ENCODE data around the gene SPTBN1.

SPTBN1 gene

DNA sequence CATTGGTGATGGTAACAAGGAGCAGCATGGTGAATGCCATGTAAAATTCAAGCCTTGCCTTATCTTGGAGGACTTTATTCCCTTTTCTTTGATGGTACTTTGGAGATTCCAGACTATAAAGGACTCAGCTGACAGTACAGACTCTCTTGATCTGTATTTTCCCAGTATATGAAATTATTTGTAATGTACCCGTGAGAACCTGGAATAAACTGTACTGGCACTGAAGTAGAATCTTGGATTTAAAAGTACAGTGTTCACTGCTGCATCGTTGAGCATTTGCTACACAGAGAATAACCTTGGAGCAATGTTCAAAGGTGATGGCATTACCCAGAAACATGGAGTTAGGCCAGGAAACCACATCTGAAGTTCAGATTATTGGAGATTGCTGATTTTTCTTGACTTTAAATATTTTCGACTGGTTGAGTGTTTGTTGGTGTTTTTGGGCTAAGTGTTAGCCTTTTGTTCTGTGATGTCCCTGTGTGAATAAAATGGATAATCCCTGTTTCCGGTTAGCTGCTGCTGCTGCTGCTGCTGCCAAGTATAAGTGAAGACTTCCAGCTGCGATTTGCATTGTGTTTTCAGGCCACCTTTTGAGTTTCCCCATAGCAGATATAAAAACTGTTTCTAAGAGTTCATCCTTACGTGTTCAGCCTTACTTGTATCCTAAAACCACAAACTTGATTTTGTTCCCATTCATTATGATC is 122.0 kb downstream of the SPTBN1 start:
- FAIRE-seq, result no peak

DNA sequence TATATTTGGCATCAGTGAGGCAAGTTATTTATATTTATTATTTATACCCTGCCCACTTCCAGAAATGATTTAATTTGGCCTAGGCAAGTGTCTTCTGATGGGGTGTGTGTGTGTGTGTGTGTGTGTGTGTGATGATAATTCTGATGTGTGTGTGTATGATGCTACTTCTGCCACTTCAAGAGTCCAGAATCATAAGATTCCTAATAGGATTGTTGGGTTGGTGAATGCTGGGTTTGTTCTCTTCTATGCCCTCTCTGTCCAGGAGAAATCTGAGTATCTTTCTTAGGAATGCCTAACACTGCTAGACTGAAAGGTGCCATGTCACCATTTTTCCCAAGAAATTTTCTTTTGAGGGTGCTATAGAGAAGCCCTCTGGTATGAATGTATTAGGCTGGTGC is 122.5 kb downstream of the SPTBN1 start:
- no peak for FAIRE-seq

DNA sequence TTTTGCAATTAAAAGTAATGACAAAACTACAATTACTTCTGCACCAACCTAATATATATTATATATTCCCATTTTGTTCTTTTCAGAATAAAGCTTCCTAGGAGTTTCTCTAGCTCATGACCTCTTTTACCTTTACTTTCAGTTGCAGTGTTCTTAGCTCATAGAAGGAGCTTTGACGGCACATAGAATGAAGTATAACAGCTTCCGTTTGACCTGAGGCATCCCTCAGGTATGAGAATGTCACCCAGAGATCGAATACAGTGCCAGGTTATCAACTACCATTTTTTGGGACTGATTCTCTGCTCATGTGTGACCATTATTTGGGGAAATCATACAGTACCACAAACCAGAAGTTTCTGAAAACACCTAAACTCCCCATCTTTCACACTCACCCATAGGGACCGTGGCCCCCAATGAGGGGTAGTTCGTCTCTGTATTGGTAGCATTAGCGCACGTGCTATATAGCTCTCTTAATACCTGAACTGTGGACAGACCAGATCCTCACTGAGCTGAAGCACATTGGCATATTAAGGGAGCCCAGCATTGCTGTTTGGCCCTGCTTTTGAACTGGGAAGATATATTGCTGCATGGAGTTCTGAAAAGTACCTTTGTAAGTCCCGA is 123.0 kb downstream of the SPTBN1 start:
- no peak for FAIRE-seq

DNA sequence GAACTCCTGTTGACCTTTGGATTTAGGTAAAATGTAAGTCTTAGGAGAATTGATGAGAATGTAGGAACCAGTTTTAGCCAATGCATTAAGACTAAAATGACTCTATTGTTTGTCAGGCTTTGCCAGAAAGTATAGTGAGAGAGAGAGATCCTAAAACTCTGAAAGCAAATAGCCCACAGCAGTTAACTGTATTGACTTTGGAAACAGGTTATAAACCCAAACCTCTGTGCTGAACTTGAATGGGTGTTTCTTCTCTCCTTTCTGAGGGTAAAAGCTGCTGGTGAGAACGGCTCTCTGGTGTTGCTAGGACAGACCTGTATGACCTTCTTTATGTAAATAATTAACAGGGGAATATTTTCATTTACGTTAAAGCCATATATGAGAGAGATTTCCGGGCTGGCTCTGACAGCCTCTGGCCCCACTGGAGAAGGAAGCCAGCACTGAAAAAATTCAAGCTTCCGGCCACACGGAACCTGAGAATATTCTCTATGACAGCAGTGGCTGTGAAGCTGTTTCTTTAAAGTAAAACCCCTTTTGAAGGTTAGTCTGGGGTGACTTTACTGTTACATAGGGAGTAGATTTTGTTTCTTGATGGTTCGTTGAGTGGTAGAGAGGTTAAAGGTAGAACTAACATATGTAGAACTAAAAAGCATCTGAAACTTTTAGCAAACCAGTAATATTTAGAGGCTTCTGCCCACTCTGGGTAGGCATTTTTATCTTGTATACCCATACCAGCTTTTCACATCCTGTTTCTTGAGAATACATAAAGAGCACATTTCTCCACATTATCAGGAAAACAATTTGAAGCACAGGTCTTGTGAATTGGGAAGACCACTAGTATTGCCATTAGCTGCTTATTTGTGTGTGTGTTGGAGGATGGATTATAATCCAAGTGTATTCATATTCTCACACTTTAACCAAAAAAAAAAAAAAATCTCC is 123.8 kb downstream of the SPTBN1 start:
- no peak for FAIRE-seq

DNA sequence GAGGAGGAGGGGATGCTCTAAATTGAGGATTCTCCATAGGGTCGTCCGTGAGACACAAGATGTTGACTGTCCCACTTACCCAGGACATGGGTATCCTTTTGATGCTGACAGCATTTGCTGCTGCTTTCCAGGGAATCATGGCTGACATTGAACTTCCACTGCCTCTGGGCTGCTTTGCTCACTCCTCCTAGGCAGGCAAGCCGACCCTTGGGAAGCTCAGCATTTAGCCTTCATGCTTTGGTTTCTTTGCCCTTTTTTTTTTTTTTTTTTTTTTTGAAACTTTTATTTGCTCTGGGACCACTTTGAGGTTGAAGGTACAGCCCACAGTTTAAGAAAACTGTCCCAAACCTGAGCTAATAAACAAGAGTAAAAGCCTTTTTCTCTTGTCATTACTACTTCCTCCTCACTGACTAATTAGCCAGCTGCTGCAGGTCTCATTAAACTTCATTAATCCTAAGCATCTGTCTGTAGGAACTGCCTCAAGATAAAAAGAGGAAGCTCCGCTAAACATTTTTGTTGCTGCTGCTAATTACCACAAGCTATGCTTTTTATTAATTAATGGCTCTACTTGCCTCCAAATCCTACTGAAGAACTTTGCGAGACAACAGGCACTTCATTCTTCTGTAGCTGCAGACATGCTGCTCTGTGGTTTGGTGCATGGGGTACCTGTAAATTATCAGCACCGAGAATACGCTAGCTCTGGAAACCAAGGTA is 125.4 kb downstream of the SPTBN1 start:
- FAIRE-seq, result no peak

DNA sequence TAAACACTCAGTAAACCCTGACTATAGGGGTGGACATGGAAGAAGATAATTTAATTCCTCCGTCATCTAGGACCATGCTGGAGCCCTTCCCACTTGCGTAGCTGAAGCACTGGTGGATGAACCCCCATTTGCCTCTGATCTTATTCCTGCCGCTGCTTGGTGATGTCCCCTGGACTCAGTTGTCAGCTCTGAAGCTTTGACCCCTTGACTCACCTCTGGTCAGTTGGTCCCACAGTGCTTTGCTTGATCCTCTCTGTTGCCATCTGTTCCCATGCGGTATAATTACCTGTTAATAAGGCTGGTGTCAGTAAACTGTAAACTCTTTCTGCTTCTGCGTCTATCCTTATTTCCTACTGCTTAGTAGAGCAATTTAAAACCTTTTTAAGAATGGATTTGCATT is 126.9 kb downstream of the SPTBN1 start:
- FAIRE-seq, result no peak

DNA sequence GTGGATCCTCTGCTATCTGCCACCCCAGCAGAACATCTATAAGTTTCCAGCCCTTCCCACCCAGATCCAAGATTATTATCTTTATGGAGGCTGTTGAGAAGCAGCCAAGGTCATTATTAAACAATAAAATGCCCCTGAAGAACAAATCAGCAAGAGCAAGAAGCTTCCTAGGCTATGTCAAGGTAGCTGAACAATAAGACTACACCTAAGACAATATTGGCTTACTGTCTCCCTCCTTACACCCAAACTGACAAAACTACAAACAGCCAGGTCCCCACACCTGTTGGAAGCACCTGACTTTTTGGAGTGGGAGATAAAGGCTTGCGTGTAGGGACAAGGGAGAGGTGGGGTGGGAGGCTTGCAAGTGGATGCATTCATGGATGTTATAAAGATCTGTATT is 128.5 kb downstream of the SPTBN1 start:
- FAIRE-seq, result no peak

DNA sequence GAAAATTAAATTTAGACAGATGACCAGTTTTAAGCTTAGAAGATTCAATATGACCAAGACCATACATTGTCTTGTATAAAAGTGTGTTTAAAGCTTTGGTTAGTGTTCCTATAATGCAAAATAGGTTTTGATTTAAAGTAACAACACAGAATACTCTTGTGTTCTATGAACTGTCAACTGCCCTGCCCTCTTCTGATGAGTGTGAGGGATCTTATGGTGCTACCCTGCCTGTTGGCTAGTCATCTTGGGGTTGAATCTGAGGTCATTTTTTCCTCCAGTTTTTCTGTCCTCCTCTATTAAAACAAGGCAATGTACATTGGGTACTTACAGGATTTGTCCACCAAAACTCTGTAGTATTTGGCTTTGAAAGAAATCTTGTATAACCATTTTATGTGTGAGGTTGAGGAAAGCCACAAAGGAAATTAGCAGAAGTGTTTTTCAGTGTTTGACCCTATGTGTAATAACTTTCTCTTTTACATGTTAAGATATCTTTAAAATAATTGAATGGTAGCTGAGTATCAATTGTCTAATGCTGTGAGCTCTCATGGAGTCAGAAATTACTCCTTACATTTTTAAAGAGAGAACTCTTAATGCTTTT is 129.1 kb downstream of the SPTBN1 start:
- no peak for FAIRE-seq

DNA sequence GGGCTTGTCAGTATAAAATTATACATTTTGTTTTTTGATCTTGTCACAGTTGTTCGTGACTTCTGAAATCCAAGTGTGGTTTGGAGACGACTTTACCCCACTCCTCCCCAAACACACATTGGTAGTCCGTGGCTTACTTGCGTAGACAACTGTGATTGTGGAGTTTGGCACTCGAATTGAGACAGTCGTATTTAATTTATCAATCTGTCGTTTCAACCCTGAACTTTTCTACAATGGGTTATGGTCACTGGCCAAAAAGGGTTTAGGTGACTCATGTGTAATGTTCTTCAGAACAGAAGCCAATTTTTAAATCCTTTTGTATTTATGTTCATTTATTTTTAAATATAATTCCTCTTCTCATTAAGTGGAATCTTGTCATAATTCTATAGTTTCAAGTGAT is 129.9 kb downstream of the SPTBN1 start:
- FAIRE-seq, result no peak

DNA sequence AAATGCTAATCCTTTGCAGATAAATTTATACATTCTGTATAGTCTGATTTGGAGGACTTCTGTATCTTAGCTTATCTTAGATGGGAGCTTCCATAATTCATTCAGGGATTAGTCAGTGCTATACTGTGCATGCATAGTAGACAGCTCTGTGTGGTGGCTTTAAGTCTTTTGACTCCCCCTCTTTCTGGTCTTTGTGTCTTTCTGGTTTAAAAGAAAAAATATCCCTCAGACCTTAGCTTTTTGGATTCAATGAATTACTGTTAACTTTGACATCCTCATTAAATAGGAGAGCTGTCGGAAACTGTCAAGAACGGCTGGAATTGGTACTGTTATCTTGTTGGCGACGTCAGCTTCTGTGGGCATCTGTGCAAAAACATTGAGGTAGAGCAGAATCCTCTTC is 130.4 kb downstream of the SPTBN1 start:
- FAIRE-seq, result no peak

DNA sequence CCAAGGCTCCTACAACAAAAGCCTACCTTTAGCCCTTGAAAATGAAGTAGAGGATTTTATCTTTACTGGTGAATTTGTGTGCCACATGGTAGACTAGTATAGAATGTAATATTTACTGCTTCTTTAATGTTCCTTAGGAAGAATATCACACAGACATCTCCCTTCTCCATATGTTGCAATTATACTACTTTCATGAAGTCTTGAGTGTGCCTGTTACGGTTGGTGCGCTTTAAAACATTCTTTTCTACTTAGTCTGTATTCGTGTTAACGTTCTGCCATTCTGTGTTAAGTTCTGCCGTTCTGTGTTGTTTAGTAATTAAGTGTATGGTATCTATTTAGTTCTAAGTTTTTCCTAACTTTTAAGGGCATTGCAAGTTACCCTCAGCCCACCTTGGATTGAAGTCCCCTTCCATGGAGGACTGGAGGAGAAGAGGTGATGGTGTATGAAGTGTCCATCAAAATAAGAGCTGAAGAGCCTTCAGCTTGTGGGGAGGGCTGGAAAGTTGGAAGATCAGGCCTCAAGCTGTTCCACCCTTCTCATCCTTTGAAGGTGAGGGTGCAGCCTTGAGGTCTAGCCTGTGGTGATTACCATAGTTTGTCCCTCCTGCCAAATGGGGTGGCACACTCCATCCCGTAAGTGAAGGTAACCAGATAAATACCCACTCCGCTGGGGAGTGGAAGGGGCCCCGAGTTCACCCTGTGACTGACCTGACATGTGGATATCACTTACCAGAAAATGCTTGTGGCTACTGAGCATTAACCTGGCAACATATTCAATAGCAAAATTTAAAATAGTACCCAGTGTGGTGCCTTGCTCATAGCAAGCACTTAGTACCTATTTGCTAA is 131.3 kb downstream of the SPTBN1 start:
- FAIRE-seq, result no peak

DNA sequence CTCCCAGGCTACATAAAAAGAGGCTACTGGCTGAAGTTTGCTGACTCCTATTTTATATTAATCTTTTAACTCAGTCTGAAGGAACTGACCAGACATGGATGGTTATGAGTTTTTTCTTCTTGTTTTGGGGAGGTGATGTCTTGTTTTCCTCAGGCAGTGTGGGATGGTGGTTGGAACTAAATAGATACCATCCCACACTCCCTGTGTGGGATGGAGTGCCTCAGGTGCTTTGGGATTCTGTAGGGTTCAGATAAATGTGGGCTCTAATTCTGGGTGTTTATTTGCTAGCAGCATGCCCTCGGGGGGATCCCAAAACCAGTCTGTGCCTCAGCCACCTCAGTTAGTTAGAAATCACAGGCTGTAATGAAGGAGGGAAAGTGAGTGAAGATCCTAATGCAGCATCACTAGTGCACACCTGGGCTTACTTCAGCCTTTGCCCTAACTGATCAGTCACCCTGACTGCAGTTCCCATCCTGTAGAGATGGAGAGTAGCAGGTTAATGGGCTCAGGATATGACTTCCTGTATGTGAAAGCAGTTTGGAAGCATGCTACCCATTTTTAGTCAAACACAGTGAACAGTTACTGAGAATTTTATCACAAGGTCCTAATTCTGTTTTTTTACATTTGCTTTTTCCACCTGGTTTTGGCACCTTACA is 132.2 kb downstream of the SPTBN1 start:
- no peak for FAIRE-seq

DNA sequence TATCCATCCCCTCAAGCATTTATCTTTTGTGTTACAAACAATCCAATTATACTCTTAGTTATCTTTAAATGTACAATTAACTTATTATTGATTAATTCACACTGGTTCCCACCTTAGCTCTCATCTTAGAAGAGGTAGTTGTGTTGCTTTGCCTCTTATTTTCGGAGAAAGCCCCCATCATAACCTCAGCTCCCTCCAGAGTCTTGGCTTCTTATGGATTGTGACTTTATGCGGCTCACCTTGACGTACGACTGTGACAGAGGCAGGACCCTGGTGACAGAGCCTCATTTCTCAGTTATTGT is 132.9 kb downstream of the SPTBN1 start:
- no peak for FAIRE-seq

DNA sequence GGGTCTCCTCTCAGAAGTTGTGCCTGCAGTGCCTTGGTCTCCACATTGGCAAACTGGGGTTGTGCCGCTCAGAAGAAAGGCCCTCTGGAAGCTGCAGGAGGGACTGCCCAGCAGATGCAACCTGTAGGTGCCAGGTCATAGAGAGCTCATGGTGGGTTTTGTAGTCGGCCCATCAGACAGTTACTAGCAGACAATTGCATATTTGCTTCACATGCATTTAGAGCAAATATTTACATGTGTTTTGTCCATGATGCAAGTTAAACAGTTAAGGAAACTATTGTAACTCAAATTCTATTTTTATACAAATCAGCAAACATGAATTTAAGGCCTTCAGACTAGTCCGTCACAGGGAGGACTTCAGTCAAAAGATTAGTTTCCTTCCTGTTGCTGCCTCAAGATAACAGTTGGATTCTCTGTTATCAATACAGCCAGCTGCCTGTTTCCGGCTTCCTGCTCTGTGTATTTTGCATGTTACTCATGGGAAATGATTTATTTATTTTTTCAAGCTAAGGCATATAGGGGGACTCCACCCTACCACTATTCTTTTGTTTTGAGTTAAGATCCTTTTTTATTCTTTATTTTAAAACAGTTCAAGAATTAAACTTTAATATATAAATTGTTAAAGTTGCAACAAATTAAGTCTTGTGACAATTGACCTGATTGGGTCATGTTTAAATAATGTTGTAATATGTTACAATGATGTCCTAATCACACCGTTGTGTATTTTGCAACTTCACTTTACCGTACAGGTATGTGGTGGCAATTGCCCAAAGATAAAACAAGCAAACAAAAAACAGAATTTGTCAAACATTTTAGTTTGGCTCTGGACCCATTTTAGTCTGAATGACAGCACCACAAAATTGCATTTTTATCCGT is 133.5 kb downstream of the SPTBN1 start:
- no peak for FAIRE-seq

DNA sequence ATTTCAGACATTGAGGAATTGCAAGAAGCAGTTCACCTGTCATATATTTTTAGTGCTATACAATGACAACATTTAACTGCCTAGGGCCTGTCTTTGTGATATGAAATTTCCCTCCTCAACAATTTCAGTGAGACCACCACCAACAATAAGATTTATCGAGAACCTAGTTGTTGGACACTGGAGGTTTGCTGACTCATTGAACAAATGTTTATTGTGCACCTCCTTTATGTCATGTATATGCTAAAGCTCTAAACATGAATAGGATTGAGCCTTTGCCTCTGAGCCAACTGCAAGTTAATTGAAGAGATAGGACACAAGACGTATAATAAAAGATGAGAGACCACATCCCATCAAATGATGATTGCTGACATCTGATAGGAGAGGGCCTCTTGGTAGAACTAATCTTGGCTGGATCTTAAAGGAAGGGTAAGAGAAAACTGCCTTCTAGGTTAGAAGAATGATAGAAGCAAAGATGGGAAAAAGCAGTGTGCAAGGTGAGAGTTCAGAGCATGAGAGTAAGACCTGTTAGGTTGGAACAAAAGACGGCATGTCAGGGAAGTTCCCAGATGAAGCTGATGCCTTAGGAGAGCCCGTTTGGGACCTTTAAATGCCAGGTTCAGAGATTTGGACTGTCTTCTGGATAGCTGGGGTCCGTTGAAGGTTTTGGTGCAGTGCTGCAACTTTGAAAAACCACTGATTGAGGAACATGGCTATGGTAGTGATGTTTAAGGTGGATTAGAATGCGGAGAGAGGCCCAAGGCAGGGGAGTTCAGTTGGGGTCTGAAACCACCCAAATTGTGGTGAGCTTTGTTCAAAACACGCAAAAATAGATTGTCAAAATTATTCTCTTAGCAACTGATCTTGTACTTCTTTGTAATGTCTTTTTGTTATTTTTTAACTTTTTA is 134.3 kb downstream of the SPTBN1 start:
- no peak for FAIRE-seq

DNA sequence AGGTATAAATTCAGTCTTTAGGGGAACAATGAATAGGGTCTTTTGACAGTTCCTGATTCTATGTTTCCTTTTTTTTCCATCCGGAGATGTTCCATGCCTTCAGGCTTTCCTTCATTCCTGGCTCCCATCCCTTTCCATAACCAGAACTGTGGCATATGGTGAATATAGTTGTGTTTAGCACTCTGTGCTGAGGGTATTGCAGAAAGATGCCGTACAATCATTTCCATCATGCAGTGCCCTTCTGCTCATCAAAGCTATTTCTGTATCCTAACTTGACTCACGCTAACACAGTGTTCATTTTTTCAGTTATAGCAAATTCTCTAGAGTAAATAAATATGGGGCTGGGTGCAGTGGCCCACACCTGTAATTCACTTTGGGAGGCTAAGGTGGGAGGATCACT is 135.4 kb downstream of the SPTBN1 start:
- FAIRE-seq, result no peak

DNA sequence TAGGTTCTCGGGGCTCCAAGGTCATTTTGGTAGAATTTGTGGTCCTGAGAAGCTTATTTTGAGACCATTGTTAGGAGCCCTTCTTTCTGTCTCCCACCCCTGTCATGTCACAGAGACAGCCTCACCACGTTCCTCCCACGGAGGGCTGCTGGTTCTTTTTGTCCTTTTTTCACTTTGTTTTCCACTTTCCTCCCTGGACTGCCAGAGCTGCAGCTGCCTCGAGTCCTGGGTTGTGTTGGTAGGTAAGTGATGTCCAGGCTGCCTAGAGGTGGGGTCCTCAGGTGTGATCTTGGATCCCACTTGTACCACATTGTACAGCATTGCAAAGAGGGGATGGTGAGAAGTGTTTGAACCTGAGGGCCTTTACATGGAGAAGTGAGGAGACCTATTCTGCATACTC is 137.1 kb downstream of the SPTBN1 start:
- no peak for FAIRE-seq

DNA sequence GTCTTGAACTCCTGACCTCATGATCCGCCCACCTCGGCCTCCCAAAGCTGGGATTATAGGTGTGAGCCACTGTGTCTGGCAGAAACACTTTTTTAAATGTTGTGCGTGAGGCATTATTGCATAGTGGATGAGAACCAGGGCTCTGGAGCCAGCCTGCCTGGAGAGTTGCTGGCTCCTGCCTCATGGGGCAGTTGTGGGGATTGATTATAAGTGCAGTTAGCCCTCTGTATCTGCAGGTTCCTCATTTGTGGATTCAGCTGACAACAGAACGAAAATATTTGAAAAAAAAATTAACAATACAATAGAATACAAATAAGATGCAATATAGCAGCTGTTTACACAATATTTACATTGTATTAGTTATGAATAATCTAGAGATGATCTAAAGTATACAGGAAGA is 137.9 kb downstream of the SPTBN1 start:
- no peak for FAIRE-seq

DNA sequence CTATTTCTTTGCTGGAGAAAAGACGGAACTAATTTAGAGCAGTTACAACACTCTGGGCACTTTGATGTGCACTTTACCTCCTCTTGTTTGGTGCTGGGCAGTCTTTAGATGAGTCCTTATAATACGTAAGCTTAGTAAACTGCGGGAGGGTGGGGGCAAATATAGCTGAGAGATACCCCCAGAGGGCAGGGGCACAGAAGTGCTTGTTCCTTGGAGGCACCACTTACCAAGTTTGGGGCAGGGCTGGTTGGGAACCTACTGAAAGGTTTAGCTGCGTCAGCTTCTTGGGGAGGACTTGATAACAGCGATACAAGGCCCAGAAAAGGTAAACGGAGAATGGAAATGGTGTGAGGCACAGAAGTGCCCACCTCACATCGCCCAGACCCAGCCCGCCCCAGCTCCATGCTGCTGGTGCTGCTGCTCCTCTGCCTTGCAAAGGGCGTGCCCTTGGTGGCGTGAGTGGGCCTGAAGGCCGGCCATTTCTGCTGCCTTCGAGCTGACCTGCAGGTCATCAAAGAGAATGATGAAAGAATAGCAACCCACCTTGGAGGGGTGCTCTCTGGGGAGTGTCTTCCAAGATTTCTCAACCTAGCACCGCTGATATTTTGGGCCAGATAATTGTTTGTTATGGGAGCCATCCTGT is 139.2 kb downstream of the SPTBN1 start:
- no peak for FAIRE-seq
